ENCODE results near the gene TMTC1.

GRCh38 chr12:29710104-29710503 is 73.6 kb downstream of the TMTC1 start:
- TF ChIP-seq CTCF (IDR thresholded peaks at IDR 0.05; ENCODE audit: low read depth, low read length) (no peak), MAX (IDR thresholded peaks at IDR 0.05; ENCODE audit: low read depth, low read length) (no peak)

Measured in NB4 (cell line).